GM06990 (cell line): ENCODE results near the gene DCDC2.

ENCODE experiments used
- DNase-seq: peaks from one replicate; pipeline ENCODE4 v3.0.0-alpha.2; 2011; ENCODE audit not compliant: insufficient read length; ENCODE audit errors: extremely low read depth
- H3K27me3 ChIP-seq: replicated peaks from 2 replicates; pipeline ENCODE4 v1.6.0; 2011; ENCODE audit warnings: low read length; ENCODE audit not compliant: control insufficient read depth, insufficient read depth
- H3K36me3 ChIP-seq: 2 replicates; pipeline ENCODE4 v1.5.1; 2011; ENCODE audit warnings: low read length; ENCODE audit not compliant: control insufficient read depth, insufficient read depth
- H3K4me3 ChIP-seq: replicated peaks from 2 replicates; pipeline ENCODE4 v1.5.1; 2011; ENCODE audit warnings: low read depth, mild to moderate bottlenecking, control low read depth, low read length
- CTCF ChIP-seq: IDR thresholded peaks from 2 replicates; pipeline ENCODE4 v1.5.1; 2011; ENCODE audit warnings: low read length, control low read depth, mild to moderate bottlenecking, inconsistent platforms; ENCODE audit not compliant: insufficient read depth, poor library complexity, severe bottlenecking

Gene DCDC2

DNA sequence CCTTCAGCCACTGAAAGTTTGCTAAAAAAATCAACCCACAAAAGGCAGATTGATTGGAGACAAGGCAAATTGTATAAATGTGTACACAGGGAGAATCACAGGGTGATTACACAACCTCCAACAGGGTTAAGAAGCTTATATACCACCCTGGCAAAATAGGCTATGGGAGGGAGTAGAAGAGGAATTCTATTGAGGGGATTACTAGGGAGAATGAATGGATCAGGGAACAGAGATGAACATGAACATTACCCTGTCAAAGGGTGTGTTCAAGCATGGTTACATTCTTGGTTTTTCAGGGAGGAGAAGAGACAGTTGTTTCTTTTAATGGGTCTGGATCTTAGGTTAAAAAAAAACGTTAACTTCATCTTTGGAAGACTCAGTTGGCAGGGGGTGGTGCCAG, 39.8 kb upstream of the DCDC2 start:
- no peak overlapping the region for H3K4me3 ChIP-seq
- H3K36me3 ChIP-seq, result no peaks in the 10 kb centered on the region
- TF ChIP-seq CTCF, result no peak
- no peaks in the 10 kb centered on the region for H3K27me3 ChIP-seq
- DNase-seq, result no peak

- TF ChIP-seq CTCF, result no peak
- Histone ChIP-seq H3K36me3 (no peaks in the 10 kb centered on the region), H3K4me3 (no peak overlapping the region), H3K27me3 (no peaks in the 10 kb centered on the region)
- no peak for DNase-seq
Measured at GRCh38 chr6:24396824-24397223, 39.0 kb upstream of the DCDC2 start.

DNA sequence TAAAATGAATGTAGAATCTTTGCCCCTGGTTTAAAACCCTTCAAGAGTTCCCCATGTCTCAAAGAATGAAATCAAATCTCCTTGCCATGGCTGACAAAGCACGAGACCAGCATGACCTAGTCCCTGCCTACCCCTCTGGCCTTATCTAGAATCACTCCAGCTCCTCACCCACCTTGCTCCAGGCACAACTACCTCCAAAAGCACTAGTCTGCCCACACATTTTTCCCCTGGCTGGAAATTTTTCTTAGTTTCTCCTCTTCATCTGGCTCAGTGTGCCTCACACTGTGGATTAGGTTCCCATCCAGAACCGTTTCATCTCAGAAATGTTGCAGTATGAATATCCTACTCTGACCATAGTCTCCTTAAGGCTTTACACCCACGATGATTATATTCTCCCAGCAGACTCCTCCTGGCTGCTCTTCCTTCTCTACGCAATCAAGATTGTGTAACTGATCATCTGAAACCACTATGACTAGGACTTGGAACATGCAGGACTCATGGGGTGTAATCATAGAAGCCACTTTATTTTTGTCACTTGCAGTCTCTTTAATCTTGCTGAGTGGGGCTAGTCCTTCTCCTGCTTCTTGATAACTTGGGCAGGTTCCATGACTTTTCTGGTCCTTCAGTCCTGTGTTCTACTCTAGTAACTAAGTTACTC, 37.0 kb upstream of the DCDC2 start:
- no peak for DNase-seq
- TF ChIP-seq CTCF, result no peak
- H3K4me3 ChIP-seq, result no peak overlapping the region

DNA sequence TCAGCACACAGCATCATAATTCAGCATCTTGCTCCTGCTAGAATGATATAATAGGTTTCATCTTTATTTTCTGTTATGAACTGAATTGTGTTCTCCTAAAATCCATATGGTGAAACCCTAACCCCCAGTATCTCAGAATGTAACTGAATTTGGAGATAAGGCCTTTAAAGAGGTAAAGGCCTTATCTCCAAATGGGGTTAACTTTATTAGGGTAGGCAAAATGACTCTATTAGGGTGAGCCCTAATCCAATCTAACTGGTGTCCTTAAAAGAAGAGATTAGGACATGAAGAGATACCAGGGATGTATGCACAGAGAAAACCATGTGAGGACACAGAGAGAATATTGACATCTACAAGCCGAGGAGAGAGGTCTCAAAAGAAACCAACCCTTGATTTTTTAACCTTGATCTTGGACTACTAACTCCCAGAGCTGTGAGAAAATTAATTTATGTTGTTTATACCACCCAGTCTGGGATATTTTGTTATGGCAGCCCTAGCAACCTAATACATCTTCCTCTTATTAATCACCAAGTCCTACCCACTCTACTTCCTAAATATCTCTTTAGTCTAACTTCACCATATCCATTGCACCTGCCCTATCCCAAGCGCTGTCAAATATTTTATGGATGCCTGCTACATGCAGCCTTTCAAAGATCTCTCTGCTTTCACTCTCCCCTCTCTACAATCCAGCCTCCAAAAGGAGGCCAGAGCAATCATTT, 36.4 kb upstream of the DCDC2 start:
- H3K4me3 ChIP-seq, result no peak overlapping the region
- no peak for DNase-seq
- TF ChIP-seq CTCF, result no peak
- no peaks in the 10 kb centered on the region for H3K27me3 ChIP-seq
- no peaks in the 10 kb centered on the region for H3K36me3 ChIP-seq

More for the DNA sequence above, 37.0 kb upstream of the DCDC2 start:
- no peaks in the 10 kb centered on the region for H3K27me3 ChIP-seq
- H3K36me3 ChIP-seq, result no peaks in the 10 kb centered on the region

DNA sequence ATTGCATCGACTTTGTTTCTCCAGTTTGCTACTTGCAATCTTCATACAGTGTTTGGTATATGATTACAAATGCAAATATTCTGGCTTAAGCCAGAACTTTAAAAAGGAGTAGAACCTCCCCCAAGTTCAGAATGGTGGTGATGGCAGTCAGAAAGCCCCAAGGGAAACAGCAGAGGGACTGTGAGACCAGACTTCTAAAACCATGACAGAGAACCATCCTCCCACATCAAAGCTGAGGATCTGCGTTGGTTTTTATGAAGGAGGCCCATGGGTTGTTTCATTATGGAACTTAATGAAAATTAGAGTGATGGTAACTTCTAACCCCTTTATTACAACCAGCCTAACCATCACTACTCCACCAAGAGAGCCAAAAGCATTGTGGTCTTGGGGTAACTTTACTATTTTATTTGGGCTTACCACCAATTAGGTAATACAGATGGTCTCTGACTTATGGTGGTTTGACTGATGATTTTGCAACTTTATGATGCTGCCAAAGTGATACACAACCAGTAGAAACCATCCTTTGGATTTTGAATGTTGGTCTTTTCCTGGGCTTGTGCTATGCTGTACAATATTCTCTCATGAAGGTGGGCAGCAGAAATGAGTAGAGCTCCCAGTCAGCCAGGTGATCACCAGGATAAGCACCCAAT, 34.0 kb upstream of the DCDC2 start:
- H3K27me3 ChIP-seq, result no peaks in the 10 kb centered on the region
- no peak for TF ChIP-seq CTCF
- H3K36me3 ChIP-seq, result no peaks in the 10 kb centered on the region
- DNase-seq, result peak; percentile 42
- no peak overlapping the region for H3K4me3 ChIP-seq
